ENCODE results near the gene PHACTR1. TPM values are rescaled to one million over a fixed set of nuclear protein-coding genes. Genes with fewer than 3 reads are reported as not detected.

The PHACTR1 gene
- polyA plus RNA-seq, 1 donor = 7.0 TPM

DNA sequence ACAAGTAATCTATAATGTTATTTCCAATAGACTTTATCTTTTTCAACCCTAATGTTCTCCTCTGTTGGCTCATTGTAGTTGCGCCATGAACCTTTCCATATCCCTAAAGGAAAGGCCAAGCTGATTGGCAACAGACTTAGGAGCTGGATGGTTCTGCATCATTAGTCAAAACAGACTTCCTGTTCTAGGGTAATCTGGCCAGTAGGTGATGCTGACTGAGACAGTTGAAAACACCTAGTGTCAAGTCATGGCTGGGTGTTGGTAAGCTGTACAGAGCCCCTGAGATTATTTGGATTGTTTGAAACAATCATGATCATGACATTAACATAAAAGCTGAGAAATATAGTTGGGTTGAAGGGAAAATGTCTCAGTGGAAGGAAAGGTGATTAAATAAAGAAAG is 231.4 kb downstream of the PHACTR1 start:
- DNase-seq (ENCODE audit: low read depth) = no peak

DNA sequence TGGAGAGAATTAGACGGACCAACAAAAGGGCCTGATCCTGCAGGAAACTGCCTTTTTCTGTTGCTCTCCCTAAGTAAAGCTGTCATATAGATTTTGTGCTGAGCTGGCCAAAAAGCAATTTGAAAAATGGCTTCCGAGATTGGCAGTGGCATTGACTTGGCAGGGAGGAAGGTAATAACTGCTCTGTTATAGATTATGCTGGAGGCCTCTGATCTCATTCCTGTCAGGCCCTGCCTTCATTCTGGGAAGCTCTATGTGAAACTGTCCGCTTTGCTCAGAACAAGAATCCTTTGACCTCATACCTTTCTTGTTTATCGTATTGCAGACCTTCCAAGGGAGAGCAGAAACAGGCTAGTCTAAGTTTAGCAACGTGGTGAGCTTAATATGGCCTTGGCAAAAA is 234.4 kb downstream of the PHACTR1 start:
- no peak for DNase-seq (ENCODE audit: low read depth)

DNA sequence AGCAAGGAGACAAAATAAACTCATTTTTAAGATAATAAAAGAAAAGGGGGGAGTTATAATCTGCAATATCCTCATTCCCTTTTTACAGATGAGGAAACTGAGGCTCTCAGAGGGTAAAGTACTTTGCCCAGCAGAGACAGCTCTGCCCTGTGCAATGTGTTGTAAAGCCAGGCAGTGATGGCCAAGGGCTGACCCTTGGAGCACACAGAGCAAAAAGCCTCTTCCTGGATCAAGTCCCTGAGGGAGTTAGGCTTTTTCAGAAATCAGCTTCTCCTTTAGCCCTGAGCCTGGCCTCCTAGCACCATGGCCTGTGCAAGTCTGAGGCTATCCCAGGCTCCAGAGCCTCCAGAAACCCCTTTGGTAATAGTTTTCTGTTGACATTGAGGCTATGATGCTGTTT is 234.8 kb downstream of the PHACTR1 start:
- DNase-seq (ENCODE audit: low read depth) = no peak

DNA sequence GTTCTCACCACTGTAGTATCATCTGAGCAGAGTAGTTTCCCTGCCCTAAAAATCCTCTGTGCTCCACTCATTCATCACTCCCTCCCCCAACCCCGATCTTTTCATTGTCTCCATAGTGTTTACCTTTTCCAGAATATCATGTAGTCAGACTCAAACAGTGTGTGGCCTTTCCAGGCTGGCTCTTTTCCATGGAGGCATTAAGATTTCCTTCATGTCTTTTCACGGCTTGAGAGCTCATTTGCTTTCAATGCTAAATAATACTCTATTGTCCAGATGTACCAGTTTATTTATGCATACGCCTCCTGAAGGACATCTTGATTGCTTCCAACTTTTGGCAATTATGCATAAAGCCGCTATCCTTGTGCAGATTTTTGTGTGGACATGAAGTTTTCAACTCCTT is 235.8 kb downstream of the PHACTR1 start:
- DNase-seq (ENCODE audit: low read depth) = no peak

DNA sequence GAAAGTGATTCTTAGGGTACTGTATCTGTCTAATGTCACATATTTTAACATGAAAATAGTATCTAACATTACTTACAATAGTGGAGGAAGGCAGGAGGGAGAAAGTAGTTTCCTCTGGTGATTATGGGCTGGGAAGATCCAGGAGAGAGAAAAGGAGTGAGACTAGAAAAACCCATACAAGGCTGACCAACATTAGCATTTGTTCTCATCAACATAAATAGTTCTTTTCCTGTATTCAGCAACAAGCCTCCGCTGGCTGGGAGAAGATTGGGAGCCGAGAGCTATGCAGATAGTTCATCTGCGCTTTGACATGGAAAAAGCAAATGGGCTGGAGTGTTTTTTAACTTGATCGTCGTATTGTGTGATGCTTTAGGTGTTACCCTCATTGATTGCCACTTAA is 239.4 kb downstream of the PHACTR1 start:
- no peak for DNase-seq (ENCODE audit: low read depth)

DNA sequence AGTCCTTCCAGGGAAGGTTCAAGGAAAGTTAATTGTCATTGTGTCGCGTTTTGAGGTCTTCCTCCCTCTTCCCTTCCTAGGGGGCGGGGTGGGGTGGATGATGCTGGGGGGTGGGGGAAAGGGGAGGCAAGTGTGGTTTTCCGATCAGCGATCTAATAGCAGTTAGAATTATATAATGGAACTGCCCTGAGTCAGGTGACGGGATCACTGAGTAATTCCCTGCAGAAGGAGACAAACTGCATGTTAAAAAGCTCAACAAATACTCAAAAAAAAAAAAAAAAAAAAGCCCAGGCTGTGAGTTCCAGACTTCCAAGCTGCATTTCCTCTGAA is 240.4 kb downstream of the PHACTR1 start:
- DNase-seq (ENCODE audit: low read depth) = no peak

DNA sequence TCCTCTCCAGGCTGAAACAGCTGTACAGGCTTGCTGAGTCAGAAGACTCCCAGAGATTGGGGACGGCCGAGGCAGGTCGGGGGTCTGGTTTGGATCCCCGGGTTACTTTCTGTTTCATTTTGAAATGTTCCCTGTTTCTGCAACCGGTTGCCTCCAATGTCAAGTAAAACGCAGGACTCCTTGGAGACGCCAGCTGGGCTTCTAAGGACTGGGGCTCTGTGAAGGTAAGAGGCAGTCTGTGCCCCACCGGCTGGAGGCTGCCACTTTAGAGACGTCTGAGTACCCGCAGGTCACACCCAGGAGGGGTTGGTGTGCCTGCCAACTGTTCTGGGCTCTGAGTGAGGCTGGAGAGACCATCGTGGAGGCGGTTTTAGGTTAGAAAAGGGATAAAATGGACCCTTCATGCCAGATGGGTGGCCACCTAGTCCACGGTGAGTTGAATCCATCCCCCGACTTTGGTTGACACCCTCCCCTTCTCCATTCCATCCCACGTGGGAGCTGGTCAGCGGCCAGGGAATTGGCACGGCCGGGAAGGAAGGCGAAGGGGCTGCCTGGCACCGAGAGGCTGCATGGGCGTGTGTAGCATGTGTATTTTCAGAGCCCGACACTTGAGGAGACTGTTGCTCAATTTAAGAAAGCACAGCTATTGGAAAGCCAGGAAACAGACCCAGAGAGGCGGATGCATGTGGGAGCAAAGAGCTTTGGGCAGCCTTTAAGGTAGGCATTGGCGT is 240.9 kb downstream of the PHACTR1 start:
- no peak for DNase-seq (ENCODE audit: low read depth)

DNA sequence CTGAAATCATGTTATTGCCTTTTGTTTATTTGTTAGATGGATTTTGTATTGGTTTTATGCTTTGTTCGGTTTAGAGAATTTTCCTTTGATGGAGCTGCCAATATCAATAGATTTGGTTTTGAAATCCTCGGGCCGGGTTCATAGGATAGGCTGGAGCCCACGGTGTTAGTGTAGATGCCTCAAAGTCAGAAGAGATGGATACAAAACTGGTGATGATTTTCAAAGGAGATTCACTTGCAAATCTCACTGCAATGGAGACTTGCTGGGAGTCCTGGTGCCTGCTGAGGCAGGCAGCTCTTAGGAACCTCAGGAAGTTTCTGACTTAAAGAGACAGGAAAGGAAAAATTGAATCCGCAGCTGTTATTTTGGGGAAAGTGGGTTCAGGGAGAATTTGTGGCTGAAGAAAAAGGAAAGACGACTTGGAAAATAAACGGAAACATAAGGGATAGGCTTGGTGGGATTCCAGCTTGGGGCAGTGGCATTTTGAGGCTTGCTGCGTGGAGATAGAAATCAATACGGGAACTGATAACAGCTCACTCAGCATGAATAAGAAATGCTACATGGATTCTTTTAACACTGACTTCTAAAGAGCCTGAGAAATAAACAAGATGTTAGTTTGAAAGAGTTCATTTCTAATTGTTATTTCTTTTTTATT is 241.6 kb downstream of the PHACTR1 start:
- DNase-seq (ENCODE audit: low read depth) = no peak

DNA sequence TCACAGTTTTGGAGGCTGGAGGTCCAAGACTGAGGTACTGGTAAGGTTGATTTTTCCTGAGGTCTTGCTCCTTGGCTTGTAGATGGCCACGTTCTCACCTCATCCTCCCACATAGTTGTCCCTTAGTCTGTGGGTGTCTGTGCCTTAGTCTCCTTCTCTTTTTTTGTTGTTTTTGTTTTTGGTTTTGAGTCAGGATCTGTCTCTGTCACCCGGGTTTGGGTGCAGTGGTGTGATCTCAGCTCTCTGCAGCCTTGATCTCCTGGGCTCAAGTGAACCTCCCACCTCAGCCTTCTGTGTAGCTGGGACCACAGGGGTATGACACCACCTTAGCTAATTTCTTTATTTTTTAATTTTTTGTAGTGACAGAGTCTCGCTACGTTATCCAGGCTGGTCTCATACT is 245.2 kb downstream of the PHACTR1 start:
- no peak for DNase-seq (ENCODE audit: low read depth)

DNA sequence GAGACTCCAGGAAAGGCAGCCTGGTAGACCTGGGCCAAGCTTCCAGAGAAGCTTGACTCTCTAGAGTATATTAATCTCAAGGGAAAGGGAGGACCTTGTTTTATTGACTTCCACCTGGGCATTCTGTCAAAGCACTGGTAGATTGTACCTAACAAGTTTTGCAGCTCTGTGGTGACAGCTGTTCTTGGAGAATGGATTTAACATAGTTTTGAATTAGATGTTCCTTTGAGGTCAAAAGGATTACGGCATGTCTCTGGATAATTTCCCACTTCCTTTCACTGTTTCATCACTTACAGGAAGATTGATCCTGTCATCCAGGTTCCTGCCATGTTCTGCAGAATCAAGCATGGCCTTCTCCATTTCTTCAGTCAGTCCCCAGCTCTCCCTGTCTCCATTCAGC is 246.0 kb downstream of the PHACTR1 start:
- DNase-seq (ENCODE audit: low read depth) = no peak

DNA sequence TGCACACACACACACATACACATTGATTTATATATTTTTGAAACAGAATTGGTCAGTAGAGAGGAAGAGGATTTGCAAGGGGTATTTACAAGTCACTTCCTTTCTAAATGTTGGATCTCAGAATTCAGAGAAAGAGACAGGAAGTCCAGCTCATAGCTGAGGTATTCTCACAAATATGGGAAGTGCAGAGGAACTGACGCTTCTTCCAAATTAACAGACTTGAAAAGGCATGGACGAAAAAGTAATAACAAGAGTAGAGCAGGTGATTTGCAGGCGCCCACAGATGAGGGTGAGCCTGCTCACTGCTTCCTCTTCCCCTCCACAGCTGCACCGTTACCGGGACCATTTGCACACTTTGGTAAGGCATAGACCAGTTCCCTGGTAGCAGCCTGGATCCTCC is 246.4 kb downstream of the PHACTR1 start:
- no peak for DNase-seq (ENCODE audit: low read depth)

DNA sequence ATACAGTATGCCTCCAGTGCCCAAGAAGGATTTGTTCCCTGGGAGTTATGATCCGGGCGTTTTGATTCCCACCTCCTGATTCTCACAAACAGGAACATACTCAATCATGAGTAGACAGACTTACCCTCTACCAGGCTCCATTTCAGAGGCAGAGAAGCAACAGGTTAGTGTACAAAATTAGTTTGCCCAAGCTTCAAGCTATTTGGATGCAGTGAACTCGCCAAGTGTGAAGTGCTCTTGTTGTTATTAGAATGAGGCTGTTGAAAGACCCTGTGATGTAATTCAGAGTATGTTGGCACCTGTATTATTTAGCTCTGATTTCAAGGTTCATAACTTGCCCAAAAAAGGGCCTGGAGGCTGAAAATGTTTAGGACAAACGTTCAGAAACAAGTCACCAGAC is 247.0 kb downstream of the PHACTR1 start:
- no peak for DNase-seq (ENCODE audit: low read depth)

DNA sequence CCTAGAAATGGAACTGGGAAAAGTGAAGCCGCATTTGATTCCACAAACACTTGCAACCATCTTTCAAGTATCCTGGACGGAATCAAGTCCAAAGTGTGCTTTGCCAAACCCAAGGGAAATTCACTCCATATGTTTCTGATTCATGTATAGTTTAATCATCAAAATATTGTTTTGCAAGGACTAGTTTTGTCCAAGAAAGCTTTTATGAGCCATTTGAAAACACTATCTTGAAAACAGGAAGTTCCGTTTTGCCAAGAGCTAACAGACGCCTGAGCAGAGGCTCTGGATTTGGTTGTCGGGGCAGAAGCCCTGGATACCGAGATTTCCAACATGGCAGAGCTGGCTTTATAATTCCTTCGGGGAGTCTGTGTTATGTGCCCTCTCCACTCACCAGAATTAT is 251.1 kb downstream of the PHACTR1 start:
- no peak for DNase-seq (ENCODE audit: low read depth)

DNA sequence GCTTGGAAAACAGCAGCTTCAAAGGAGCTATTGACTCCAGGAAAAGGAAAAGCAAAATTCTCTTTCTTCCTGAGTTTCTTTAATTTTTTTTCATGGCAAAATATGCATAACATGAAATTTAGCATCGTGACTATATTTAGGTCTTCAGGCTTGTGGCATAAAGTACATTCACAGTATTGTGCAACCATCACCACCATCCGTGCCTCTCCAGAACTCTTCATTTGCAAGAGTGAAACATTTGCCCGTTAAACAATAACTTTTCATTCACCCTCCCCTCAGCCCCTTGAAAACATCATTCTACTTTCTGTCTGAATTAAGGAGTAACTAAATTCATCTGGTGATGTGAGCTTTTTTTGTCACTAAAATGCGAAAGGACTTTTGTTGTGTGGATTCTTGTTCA is 251.7 kb downstream of the PHACTR1 start:
- no peak for DNase-seq (ENCODE audit: low read depth)

DNA sequence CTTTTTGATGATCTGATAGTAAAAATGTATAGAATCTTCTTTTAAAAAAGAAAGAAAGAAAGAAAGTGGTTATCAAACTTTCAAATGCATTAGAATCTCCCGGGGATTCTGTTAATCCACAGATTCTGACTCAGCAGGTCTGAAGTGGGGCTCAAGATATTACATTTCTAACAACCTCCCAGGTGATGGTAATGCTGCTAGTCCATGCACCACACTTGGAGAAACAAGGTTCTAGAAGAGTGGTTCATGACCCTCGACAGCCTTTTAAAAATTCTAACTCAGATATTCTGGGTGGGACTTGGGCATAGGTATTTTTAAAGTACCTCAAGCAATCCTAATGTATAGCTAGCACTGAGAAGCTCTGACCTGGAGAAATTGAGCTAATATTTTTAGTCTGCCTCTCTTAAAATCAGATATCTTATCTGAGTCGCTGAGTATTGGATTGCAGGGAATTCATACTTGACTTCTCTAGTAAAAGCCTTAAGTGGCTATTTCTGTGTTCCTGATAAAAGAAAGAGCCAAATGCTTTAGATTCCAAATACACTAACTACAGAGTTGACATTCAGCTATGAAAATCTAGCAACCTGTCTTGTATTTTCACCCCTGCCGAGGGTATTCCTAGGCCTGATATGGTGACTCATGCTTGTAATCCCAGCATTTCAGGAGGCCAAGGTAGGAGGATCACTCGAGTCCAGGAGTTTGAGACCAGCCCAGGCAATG is 252.4 kb downstream of the PHACTR1 start:
- no peak for DNase-seq (ENCODE audit: low read depth)

DNA sequence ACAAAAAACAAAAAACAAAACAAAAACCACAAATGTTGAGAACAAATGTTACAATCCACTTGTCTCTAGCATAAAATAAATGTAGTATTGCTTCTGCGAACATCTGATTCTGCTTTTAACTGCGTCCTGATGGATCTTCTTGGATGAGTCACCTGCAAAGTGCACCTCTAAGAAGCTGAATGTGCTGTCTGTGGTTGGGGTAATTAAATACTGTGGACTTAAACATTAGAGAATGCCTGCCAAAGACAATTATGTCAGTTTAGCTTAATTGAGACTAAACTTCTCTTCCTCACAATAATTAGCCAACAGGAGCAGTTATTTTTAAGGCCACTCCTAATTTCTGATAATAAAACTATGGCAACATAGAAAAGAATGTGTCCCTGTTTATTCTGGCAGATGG is 253.4 kb downstream of the PHACTR1 start:
- no peak for DNase-seq (ENCODE audit: low read depth)

DNA sequence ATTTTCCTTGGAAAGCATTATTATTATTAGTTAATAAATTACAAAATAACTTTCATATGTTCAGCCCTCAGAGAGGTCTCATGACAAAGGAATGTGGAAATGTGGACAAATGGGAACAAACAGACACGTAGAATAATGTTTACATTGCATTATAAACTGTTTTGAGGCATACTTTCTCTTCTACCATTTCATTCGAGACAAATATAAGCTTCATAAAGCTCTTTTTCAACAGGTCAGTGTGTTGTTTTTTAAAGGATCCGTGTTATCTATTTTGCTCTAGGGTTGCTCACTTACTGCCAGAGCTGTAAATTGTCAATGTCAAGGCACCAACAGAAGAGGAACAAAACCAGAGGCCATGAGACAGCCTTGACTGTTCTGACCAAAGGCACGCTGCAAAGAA is 256.8 kb downstream of the PHACTR1 start:
- no peak for DNase-seq (ENCODE audit: low read depth)

DNA sequence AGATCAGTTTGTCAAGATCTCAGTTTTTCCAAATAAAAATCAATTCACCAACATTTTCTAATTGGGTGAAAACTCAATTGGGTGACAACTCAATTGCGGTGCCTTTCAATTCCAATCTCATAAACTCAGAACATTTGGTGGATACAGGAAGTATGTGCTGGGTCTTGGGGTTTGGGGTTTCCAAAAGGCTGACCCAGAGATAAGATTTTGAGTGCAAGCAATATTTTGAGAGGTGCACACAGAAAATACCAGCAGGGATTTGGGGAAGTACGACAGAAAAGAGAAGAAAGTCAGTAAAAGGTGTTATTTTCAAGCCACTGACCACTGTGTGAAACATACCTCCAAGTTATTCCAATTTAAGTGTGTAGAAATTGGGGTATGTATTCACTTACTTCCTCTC is 258.0 kb downstream of the PHACTR1 start:
- no peak for DNase-seq (ENCODE audit: low read depth)

DNA sequence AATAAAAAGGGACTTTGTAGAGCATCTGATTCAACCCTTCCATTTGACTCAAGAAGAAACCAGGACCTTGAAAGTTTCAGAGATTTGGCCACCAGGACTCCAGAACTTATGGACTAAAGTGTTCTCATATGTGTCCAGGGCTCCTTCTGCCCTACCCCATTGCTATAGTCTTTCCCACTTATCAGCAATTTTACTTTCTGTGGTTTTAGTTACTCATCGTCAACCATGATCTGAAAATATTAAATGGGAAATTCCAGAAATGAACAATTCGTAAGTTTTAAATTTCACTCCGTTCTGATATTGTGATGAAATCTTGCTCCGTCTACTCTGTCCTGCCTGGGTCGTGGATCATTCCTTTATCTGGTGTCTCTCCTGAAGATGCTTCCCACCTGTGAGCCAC is 259.8 kb downstream of the PHACTR1 start:
- DNase-seq (ENCODE audit: low read depth) = no peak

DNA sequence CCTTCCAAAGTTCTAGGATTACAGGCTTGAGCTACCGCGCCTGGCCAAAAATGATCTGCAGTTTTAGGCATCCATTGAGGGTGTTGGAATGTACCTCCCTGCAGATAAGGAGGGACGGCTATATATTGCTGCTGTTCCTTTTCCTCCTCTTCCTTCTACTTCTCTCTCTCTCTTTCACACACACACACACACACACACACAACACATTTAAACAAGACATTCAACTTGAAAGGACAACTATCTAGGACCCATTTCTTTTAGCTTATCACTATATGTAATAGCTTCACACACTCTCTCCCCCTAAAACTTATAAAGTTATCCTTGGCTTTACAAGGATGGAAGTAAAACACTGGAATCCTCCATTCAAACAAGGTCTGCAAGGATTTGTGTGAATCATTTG is 260.6 kb downstream of the PHACTR1 start:
- no peak for DNase-seq (ENCODE audit: low read depth)

DNA sequence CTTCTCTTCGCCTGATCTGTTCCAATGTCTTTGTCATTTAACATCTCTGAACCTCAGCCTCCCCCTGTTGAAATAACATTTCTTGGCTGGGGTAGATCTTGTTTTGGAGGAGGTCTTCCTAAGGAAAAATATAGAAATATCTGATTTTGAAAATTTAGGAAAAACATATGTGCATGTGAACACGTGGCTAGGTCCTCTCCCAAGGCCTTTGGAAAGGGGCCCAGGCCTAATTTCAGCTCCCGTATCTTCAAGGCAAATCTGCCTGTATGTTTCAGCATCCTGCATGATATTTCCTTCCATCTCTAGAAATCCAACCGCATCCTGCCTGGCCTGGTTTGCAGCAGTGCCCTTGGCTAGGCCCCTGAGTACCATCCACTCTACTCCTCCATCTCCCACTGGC is 261.2 kb downstream of the PHACTR1 start:
- DNase-seq (ENCODE audit: low read depth) = no peak

DNA sequence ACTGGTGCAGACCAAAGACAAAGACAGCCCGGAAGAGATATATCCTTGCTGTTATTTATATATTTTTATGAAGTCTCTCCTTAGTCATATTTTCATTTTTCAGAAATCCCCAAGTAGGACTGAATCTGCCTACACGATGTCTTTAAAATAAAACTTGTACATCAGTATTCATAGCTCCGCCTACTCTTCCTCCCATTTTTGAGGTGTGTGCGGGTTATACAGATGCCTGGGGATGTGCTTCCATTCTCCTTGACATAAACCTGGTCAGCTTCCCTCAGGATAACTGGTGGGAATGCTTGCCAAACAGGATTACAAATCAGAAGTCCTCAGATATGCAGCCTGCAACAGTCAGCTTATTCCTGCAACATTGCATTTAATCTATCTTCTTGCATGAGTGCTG is 264.2 kb downstream of the PHACTR1 start:
- no peak for DNase-seq (ENCODE audit: low read depth)

DNA sequence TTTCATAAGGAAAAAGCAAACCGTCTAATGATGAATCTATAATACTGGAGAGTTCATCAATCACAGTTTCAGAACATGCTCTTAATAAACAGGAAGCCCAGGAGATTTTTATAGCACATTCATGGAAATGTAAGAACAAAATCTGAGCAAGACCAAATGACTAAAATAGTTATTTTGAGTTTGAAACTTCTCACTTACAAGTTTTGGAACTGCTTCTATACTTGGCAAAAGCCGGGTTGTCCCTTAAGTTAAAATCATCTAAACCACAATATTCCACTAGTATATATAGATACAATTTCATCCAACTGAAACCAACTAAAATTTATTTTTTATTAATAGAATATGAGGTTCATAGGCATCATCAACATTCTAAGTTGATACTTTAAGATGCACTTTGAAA is 268.2 kb downstream of the PHACTR1 start:
- no peak for DNase-seq (ENCODE audit: low read depth)

All from forelimb muscle (tissue), 1 donor.